Esophagus muscularis mucosa (tissue), 4 donors: Measurements from ENCODE around the gene DQX1. TPM values are rescaled to one million over a fixed set of nuclear protein-coding genes. Genes with fewer than 3 reads are reported as not detected.
A peak's percentile ranks its signal among the peaks of the same experiment; 100 is the strongest.

Experiments used
- DNase-seq: peaks from one replicate; pipeline ENCODE4 v3.0.0-alpha.2; 2017; ENCODE audit errors: extremely low spot score
- H3K27ac ChIP-seq, 4 donors: fragments of 200-600 bp; sonication (generic); replicated peaks in 1 of 4; 1 replicate in 3 of 4; 2 replicates in 1 of 4; pipeline ENCODE4 v1.5.1; 2016 to 2019; ENCODE audit warnings: mild to moderate bottlenecking in 1 of 4
- H3K27me3 ChIP-seq, 4 donors: fragments of 200-600 bp; sonication (generic); one replicate each; pipeline versions ENCODE4 v1.5.1 to v1.6.0; 2016 to 2019
- H3K36me3 ChIP-seq, 4 donors: fragments of 200-600 bp; sonication (generic); one replicate each; pipeline ENCODE4 v1.5.1; 2016 to 2019
- H3K4me1 ChIP-seq, 4 donors: fragments of 200-600 bp; sonication (generic); one replicate each; pipeline ENCODE4 v1.5.1; 2016 to 2019
- H3K4me3 ChIP-seq, 4 donors: fragments of 200-600 bp; sonication (generic); 1 replicate in 2 of 4; 2 replicates in 2 of 4; pipeline ENCODE4 v1.5.1; 2016 to 2019; ENCODE audit warnings: mild to moderate bottlenecking in 4 of 4, moderate library complexity in 1 of 4
- H3K9me3 ChIP-seq, 4 donors: fragments of 200-600 bp; sonication (generic); 1 replicate in 3 of 4; 2 replicates in 1 of 4; pipeline ENCODE4 v1.5.1; 2016 to 2019
- EP300 ChIP-seq: sonication (generic); formaldehyde crosslinking; IDR thresholded peaks from one replicate; pipeline ENCODE4 v1.6.1; 2017; ENCODE audit warnings: antibody characterized with exemption
- POLR2A ChIP-seq: fragments of 450-650 bp; IDR thresholded peaks from one replicate; pipeline ENCODE4 v1.6.1; 2017; ENCODE audit warnings: antibody characterized with exemption, moderate library complexity, mild to moderate bottlenecking, low read depth
- POLR2AphosphoS5 ChIP-seq, 2 donors: sonication (generic); formaldehyde crosslinking; IDR thresholded peaks; one replicate each; pipeline ENCODE4 v1.6.1; 2017; ENCODE audit warnings: antibody characterized with exemption in 2 of 2
- WGBS: methylation state at CpG from one replicate; pipeline ENCODE4 v1.1.5; 2018; 5-methylcytosine and 5-hydroxymethylcytosine counted together
- intact Hi-C: fragments of 100-400 bp; cut with DNase I; formaldehyde crosslinking; loops from one replicate; pipeline ENCODE4 v1.15.1; 2023
- total RNA-seq, 4 donors: library from RNA; depleted of rRNA; stranded (reverse); fragments of >200 nt; gene quantifications; one replicate each; pipeline versions ENCODE4 v1.1.0 to v1.2.1, GENCODE V29; 2016
- TF ChIP-seq, protein P1 (sequence below), 3 experiments: fragments of 200-600 bp in 2 of 3; fragments of 450-650 bp in 1 of 3; sonication (generic) in 2 of 3; IDR thresholded peaks; one replicate each; pipeline ENCODE4 v1.5.1; 2017 to 2019; ENCODE audit warnings: antibody characterized with exemption in 3 of 3, mild to moderate bottlenecking in 2 of 3, moderate library complexity in 1 of 3

DQX1 gene
- total RNA-seq, 4 donors from 2014 or later, result not detected

- intact Hi-C loops, result no loop called here
- peaks cover 7 to 17% (median 17%) of the 10 kb centered on the region in 4 donors for H3K36me3 ChIP-seq
- peak overlapping the region; percentile 31 to 40 (median 38) for H3K4me3 ChIP-seq
- no peaks in the 10 kb centered on the region for H3K9me3 ChIP-seq
- no peak for DNase-seq
- H3K27me3 ChIP-seq, result peaks cover 0 to 62% (median 48%) of the 10 kb centered on the region in 4 donors
- TF ChIP-seq POLR2AphosphoS5 (IDR thresholded peaks at IDR 0.05) (peak in 1 of 2 donors; percentile 38), EP300 (no peak), POLR2A (no peak)
- no peak overlapping the region for H3K27ac ChIP-seq
- peaks cover 30 to 39% (median 36%) of the 10 kb centered on the region in 4 donors for H3K4me1 ChIP-seq
- 3% methylated on average over 25 of the region's 61 CpGs for WGBS
Measured at GRCh38 chr2:74497777-74498499, 28.1 kb downstream of the DQX1 start.

DNA sequence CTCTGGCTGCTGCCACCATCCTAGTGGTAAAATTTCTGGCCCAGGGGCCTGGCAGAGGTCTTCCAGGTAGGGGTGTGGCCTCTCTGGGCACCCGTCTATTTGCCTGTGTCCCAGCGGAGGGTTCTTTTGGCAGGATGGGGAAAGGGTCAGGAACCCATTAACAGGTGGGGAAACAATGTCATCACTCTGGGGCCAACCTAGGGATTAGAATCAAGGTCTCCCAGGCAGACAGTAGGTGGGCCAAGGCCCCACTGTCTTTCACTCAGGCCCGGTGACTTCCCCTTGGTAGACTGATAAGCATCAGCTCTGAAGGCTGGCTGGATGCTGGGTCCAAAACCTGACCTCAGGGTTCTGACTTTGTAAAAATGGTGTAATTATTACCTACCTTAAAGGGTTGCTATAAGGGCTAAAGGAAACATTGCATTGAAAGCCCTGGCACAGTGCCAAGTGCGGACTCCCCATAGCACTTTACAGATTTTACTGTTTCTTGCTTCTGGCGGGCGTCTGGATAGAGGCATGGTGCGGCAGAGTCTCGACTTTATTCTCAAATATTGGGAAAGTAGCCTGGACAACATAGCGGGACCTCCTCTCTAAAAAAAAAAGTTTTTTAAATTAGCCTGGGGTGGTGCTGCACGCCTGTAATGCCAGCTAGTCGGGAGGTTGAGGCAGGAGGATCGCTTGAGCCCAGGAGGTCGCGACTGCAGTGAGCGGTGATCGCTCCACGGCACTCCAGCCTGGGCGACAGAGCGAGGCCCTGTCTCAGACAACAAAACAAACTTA is 28.8 kb downstream of the DQX1 start:
- H3K36me3 ChIP-seq, result peaks cover 15 to 25% (median 24%) of the 10 kb centered on the region in 4 donors
- DNase-seq, result no peak
- H3K27me3 ChIP-seq, result peaks cover 0 to 55% (median 41%) of the 10 kb centered on the region in 4 donors
- intact Hi-C loops, result no loop called here
- WGBS, result 68% methylated on average over 12 of the region's 19 CpGs
- TF ChIP-seq EP300, result no peak
- no peak for TF ChIP-seq POLR2AphosphoS5 (IDR thresholded peaks at IDR 0.05)
- TF ChIP-seq, protein P1, sequence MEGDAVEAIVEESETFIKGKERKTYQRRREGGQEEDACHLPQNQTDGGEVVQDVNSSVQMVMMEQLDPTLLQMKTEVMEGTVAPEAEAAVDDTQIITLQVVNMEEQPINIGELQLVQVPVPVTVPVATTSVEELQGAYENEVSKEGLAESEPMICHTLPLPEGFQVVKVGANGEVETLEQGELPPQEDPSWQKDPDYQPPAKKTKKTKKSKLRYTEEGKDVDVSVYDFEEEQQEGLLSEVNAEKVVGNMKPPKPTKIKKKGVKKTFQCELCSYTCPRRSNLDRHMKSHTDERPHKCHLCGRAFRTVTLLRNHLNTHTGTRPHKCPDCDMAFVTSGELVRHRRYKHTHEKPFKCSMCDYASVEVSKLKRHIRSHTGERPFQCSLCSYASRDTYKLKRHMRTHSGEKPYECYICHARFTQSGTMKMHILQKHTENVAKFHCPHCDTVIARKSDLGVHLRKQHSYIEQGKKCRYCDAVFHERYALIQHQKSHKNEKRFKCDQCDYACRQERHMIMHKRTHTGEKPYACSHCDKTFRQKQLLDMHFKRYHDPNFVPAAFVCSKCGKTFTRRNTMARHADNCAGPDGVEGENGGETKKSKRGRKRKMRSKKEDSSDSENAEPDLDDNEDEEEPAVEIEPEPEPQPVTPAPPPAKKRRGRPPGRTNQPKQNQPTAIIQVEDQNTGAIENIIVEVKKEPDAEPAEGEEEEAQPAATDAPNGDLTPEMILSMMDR (IDR thresholded peaks at IDR 0.05), result no peak
- no peak for TF ChIP-seq POLR2A
- H3K9me3 ChIP-seq, result no peaks in the 10 kb centered on the region
- H3K4me3 ChIP-seq, result peak overlapping the region in 3 of 4 donors; percentile 31 to 40 (median 38)
- H3K4me1 ChIP-seq, result peaks cover 27 to 31% (median 28%) of the 10 kb centered on the region in 4 donors
- H3K27ac ChIP-seq, result no peak overlapping the region

DNA sequence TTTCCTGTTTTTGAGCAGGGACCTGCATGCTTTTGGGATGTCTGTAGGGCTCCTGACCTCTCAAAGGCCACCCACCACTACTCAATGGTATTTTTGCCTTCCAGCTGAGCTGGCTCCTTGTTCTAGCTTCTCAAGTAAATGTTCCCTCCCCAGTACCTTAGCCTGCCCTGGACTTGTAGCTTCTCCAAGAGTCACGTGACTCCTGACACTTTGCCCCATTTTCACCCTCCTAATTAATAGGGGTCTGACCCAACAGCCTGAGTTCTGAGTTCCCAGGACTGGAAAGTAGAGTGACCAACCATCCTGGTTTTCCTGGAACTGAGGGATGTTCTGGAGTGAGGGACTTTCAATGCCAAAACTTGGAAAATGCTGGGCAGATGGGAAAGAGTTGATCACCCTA is 30.6 kb downstream of the DQX1 start:
- 86% methylated on average over 1 of the region's 1 CpG for WGBS
- TF ChIP-seq, protein P1 (IDR thresholded peaks at IDR 0.05), result no peak
- no peak for TF ChIP-seq POLR2AphosphoS5 (IDR thresholded peaks at IDR 0.05)
- no peak for TF ChIP-seq POLR2A
- no peak for TF ChIP-seq EP300
- intact Hi-C loops, result no loop called here
- no peak for DNase-seq
- H3K27ac ChIP-seq, result no peak overlapping the region
- H3K4me1 ChIP-seq, result peaks cover 25 to 29% (median 27%) of the 10 kb centered on the region in 4 donors
- H3K9me3 ChIP-seq, result no peaks in the 10 kb centered on the region
- H3K4me3 ChIP-seq, result no peak overlapping the region
- peaks cover 0 to 38% (median 32%) of the 10 kb centered on the region in 4 donors for H3K27me3 ChIP-seq
- H3K36me3 ChIP-seq, result peaks cover 31 to 42% (median 42%) of the 10 kb centered on the region in 4 donors

GRCh38 chr2:74493546-74493945 is 32.5 kb downstream of the DQX1 start:
- no peak for DNase-seq
- WGBS, result 93% methylated on average over 3 of the region's 3 CpGs
- no peak overlapping the region for H3K27ac ChIP-seq
- H3K9me3 ChIP-seq, result no peaks in the 10 kb centered on the region
- peaks cover 36 to 61% (median 53%) of the 10 kb centered on the region in 4 donors for H3K36me3 ChIP-seq
- no peak overlapping the region for H3K4me3 ChIP-seq
- H3K27me3 ChIP-seq, result peaks cover 0 to 19% (median 13%) of the 10 kb centered on the region in 4 donors
- peaks cover 12 to 14% (median 13%) of the 10 kb centered on the region in 4 donors for H3K4me1 ChIP-seq
- intact Hi-C loops, result no loop called here
- no peak for TF ChIP-seq POLR2A
- no peak for TF ChIP-seq EP300
- TF ChIP-seq, protein P1 (IDR thresholded peaks at IDR 0.05), result no peak
- TF ChIP-seq POLR2AphosphoS5 (IDR thresholded peaks at IDR 0.05), result no peak
